B cell (primary cell): ENCODE data around the gene KIF13A. TPM values are rescaled to one million over a fixed set of nuclear protein-coding genes. Genes with fewer than 3 reads are reported as not detected.

ENCODE experiments used
- ATAC-seq: fragments of 200-7000 bp; cut with Tn5 transposase; one replicate; pipeline ENCODE4 v1.10.0; 2021; ENCODE audit warnings: low read depth, mild to moderate bottlenecking, moderate number of reproducible peaks, moderate library complexity
- CTCF ChIA-PET: fragments of 350-600 bp; sonication (Branson Sonifier 250); formaldehyde crosslinking; loops from one replicate; lab custom pipeline; 2021; ENCODE audit warnings: antibody characterized with exemption, inconsistent platforms; lab: Charles Lee
- POLR2A ChIA-PET: fragments of 350-600 bp; sonication (Branson Sonifier 250); formaldehyde crosslinking; loops from one replicate; lab custom pipeline; 2021; ENCODE audit warnings: antibody characterized with exemption; lab: Charles Lee
- DNase-seq: peaks from one replicate; pipeline ENCODE4 v3.0.0; 2013
- H2AFZ ChIP-seq: 2 replicates; pipeline ENCODE4 v1.6.1; 2012; ENCODE audit warnings: mild to moderate bottlenecking, low read depth, low read length; ENCODE audit not compliant: insufficient read depth, poor library complexity, severe bottlenecking
- H3K27ac ChIP-seq, 2 donors: 1 replicate in 1 of 2; 2 replicates in 1 of 2; pipeline ENCODE4 v1.5.1; 2012 to 2013; ENCODE audit warnings: low read length in 2 of 2, mild to moderate bottlenecking in 2 of 2, moderate library complexity in 1 of 2
- H3K27me3 ChIP-seq, 4 experiments: fragments of 200-600 bp in 1 of 4; sonication (generic) in 1 of 4; replicated peaks in 1 of 4; 1 replicate in 2 of 4; 2 replicates in 2 of 4; pipeline versions ENCODE4 v1.6.1 to v1.7.0; 2013 to 2016; ENCODE audit warnings: low read length in 3 of 4, mild to moderate bottlenecking in 2 of 4, mixed read lengths in 1 of 4, moderate library complexity in 1 of 4; ENCODE audit not compliant: insufficient read depth in 4 of 4, control insufficient read depth in 3 of 4; ENCODE audit errors: control extremely low read depth in 1 of 4
- H3K36me3 ChIP-seq, 2 experiments: replicated peaks in 1 of 2; 1 replicate in 1 of 2; 2 replicates in 1 of 2; pipeline versions ENCODE4 v1.6.1 to v1.7.1; 2013; ENCODE audit warnings: low read length in 1 of 2; ENCODE audit not compliant: insufficient read depth in 2 of 2, control insufficient read depth in 1 of 2; ENCODE audit errors: control extremely low read depth in 1 of 2, extremely low read depth in 1 of 2
- H3K4me1 ChIP-seq, 2 donors: fragments of 200-600 bp in 1 of 2; sonication (generic) in 1 of 2; 1 replicate in 1 of 2; 2 replicates in 1 of 2; pipeline versions ENCODE4 v1.5.1 to v1.6.1; 2013 to 2017; ENCODE audit warnings: low read length in 2 of 2; ENCODE audit not compliant: control insufficient read depth in 2 of 2, insufficient read depth in 2 of 2
- H3K4me2 ChIP-seq: replicated peaks from 2 replicates; pipeline ENCODE3; 2012; ENCODE audit warnings: mild to moderate bottlenecking, low read depth, low read length; ENCODE audit not compliant: poor library complexity, severe bottlenecking
- H3K4me3 ChIP-seq, 5 experiments: fragments of 200-600 bp in 1 of 5; sonication (generic) in 1 of 5; 1 replicate in 3 of 5; 2 replicates in 2 of 5; pipeline versions ENCODE4 v1.5.1 to v1.7.0; 2011 to 2016; ENCODE audit warnings: low read length in 4 of 5, mild to moderate bottlenecking in 4 of 5, low read depth in 2 of 5, control low read depth in 1 of 5, moderate library complexity in 1 of 5; ENCODE audit not compliant: insufficient read depth in 1 of 5; ENCODE audit errors: control extremely low read depth in 1 of 5, extremely low read depth in 1 of 5
- H3K79me2 ChIP-seq: fragments of 200-600 bp; sonication (generic); one replicate; pipeline ENCODE4 v1.6.0; 2016; ENCODE audit warnings: low read length; ENCODE audit not compliant: control insufficient read depth, insufficient read depth
- H3K9ac ChIP-seq: fragments of 200-600 bp; sonication (generic); 2 replicates; pipeline ENCODE4 v1.6.1; 2017; ENCODE audit warnings: mild to moderate bottlenecking, low read length, moderate library complexity
- H3K9me3 ChIP-seq, 3 donors: one replicate each; pipeline versions ENCODE4 v1.6.1 to v1.7.1; 2013; ENCODE audit warnings: low read length in 2 of 3; ENCODE audit not compliant: control insufficient read depth in 2 of 3, insufficient read depth in 1 of 3; ENCODE audit errors: control extremely low read depth in 1 of 3
- H4K20me1 ChIP-seq: 2 replicates; pipeline ENCODE4 v1.6.0; 2012; ENCODE audit warnings: mild to moderate bottlenecking, low read length; ENCODE audit not compliant: insufficient read depth, control insufficient read depth, poor library complexity, severe bottlenecking
- H3K27ac Mint-ChIP-seq: one replicate; pipeline ENCODE4 v1.8.0; 2021; ENCODE audit warnings: mixed read lengths
- H3K27me3 Mint-ChIP-seq: one replicate; pipeline ENCODE4 v1.8.0; 2021; ENCODE audit warnings: mixed read lengths
- H3K4me1 Mint-ChIP-seq: one replicate; pipeline ENCODE4 v1.8.0; 2021; ENCODE audit warnings: mixed read lengths
- H3K4me3 Mint-ChIP-seq: one replicate; pipeline ENCODE4 v1.8.0; 2021; ENCODE audit warnings: mixed read lengths
- H3K9me3 Mint-ChIP-seq: one replicate; pipeline ENCODE4 v1.8.0; 2022; ENCODE audit warnings: mixed read lengths; ENCODE audit not compliant: insufficient read depth
- EZH2 ChIP-seq: IDR thresholded peaks from 2 replicates; pipeline ENCODE4 v1.6.1; 2012; ENCODE audit warnings: borderline replicate concordance, low read depth, mild to moderate bottlenecking, moderate library complexity, low read length; ENCODE audit not compliant: insufficient read depth, poor library complexity, severe bottlenecking
- WGBS: methylation state at CpG from one replicate; pipeline ENCODE4 v1.1.5; 2013; ENCODE audit warnings: missing lambda C conversion rate; ENCODE audit not compliant: insufficient coverage; 5-methylcytosine and 5-hydroxymethylcytosine counted together
- intact Hi-C: fragments of 100-400 bp; cut with micrococcal nuclease; formaldehyde crosslinking; loops from one replicate; pipeline ENCODE4 v1.10.0; 2022
- polyA plus RNA-seq: library from polyadenylated mRNA; depleted of rRNA; stranded (reverse); fragments of >200 nt; gene quantifications from 2 replicates; pipeline ENCODE4 v1.2.3, GENCODE V29; 2012
- total RNA-seq, 2 donors: library from RNA; stranded (reverse); fragments of 120-200 nt in 1 of 2; gene quantifications; 1 replicate in 1 of 2; 2 replicates in 1 of 2; pipeline versions ENCODE4 v1.2.3 to v1.2.4, GENCODE V29; 2013 to 2022
- TF ChIP-seq, protein P1 (sequence below): fragments of 200-600 bp; IDR thresholded peaks from one replicate; pipeline ENCODE4 v1.8.0; 2022; ENCODE audit warnings: antibody characterized with exemption, mild to moderate bottlenecking

Gene KIF13A
- total and polyA plus RNA-seq, 2 donors (not counting 1 experiment from before 2014, with no cell fraction given), result 2.1 to 23.4 TPM

DNA sequence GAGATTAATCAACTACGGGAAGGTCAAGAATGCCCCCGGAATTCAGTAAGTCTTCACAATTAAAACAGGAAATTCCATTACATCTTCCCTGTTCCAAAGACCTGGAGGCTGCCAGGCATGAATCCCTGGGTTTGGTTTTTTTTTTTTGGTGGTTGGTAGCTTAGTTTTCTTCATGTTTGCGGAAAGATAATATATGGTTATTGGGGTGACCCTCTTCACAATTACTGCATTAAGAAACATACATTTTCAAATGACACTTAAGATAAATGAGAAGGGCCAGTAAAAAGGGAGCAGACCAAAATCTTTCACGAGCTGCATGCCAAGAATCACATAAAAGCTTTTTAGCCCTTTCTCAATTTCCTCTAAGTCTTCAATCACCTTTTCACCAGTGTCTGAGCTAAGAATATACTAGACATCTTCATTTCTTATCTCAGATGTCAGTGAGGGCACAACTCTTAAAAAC, 64.0 kb downstream of the KIF13A start:
- no peak overlapping the region for H3K27ac ChIP-seq
- no peak overlapping the region for H3K9ac ChIP-seq
- ATAC-seq (no peak), DNase-seq (no peak)
- H3K4me3 ChIP-seq, result no peak overlapping the region
- no peaks in the 10 kb centered on the region for H3K27me3 ChIP-seq
- H3K36me3 ChIP-seq, result no peaks in the 10 kb centered on the region
- H3K9me3 ChIP-seq, result no peaks in the 10 kb centered on the region
- Mint-ChIP-seq H3K4me1 (no peaks in the 10 kb centered on the region), H3K27me3 (no peaks in the 10 kb centered on the region), H3K27ac (no peak overlapping the region), H3K4me3 (no peak overlapping the region), H3K9me3 (no peaks in the 10 kb centered on the region)
- no peaks in the 10 kb centered on the region for H3K79me2 ChIP-seq
- H3K4me2 ChIP-seq, result no peak overlapping the region
- intact Hi-C loops, result no loop called here
- WGBS, result 67% methylated on average over 1 of the region's 4 CpGs
- H3K4me1 ChIP-seq, result no peaks in the 10 kb centered on the region
- TF ChIP-seq, protein P1, sequence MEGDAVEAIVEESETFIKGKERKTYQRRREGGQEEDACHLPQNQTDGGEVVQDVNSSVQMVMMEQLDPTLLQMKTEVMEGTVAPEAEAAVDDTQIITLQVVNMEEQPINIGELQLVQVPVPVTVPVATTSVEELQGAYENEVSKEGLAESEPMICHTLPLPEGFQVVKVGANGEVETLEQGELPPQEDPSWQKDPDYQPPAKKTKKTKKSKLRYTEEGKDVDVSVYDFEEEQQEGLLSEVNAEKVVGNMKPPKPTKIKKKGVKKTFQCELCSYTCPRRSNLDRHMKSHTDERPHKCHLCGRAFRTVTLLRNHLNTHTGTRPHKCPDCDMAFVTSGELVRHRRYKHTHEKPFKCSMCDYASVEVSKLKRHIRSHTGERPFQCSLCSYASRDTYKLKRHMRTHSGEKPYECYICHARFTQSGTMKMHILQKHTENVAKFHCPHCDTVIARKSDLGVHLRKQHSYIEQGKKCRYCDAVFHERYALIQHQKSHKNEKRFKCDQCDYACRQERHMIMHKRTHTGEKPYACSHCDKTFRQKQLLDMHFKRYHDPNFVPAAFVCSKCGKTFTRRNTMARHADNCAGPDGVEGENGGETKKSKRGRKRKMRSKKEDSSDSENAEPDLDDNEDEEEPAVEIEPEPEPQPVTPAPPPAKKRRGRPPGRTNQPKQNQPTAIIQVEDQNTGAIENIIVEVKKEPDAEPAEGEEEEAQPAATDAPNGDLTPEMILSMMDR, result no peak
- no peak for TF ChIP-seq EZH2
- H4K20me1 ChIP-seq, result no peaks in the 10 kb centered on the region
- POLR2A ChIA-PET, result no interaction called here
- CTCF ChIA-PET, result interaction anchor here (0.6 to 1.1 kb wide), 2 partner anchors 10 to 133 kb away, joined by 3 to 5 read pairs; no protein-coding TSS in a partner anchor
- H2AFZ ChIP-seq, result no peak overlapping the region

DNA sequence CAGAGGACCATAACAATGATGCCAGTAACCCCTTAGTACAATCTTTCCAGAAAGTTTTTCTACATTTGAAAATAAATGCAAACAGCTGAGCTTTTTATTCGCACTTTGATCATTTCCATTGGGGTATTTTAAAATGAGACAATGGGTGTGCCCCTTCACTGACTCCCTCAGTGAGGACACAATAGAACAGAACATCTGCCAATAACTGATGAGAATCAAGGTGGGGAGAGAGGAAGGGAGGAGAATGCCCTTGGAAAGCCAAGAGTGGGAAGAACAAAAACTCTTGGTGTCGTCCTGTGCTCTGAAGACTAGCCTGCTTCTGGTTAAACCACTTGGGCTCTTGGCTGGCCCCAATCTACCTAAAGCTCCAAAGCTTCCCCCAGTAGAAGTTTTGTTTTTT, 66.0 kb downstream of the KIF13A start:
- H3K9ac ChIP-seq, result no peak overlapping the region
- H3K4me3 ChIP-seq, result no peak overlapping the region
- H3K27me3 ChIP-seq, result no peaks in the 10 kb centered on the region
- H3K79me2 ChIP-seq, result no peaks in the 10 kb centered on the region
- DNase-seq, result no peak
- no peak overlapping the region for H3K27ac ChIP-seq
- H2AFZ ChIP-seq, result no peak overlapping the region
- Mint-ChIP-seq H3K27ac (no peak overlapping the region), H3K4me3 (no peak overlapping the region), H3K4me1 (no peaks in the 10 kb centered on the region), H3K9me3 (no peaks in the 10 kb centered on the region), H3K27me3 (no peaks in the 10 kb centered on the region)
- H3K4me2 ChIP-seq, result no peak overlapping the region
- CTCF ChIA-PET, result interaction anchor here (0.5 kb wide), 1 partner anchor 211 kb away, joined by 4 read pairs; no protein-coding TSS in a partner anchor
- ATAC-seq, result no peak
- intact Hi-C loops, result no loop called here
- WGBS, result no CpG with 5 or more reads among the region's 2 CpGs
- TF ChIP-seq EZH2, result no peak
- TF ChIP-seq, protein P1, result no peak
- H3K9me3 ChIP-seq, result no peaks in the 10 kb centered on the region
- H3K36me3 ChIP-seq, result no peaks in the 10 kb centered on the region
- no peaks in the 10 kb centered on the region for H4K20me1 ChIP-seq
- no peaks in the 10 kb centered on the region for H3K4me1 ChIP-seq
- POLR2A ChIA-PET, result no interaction called here
